GM21786 (cell line): ENCODE measurements around the gene SSTR5.

Source experiments
- ATAC-seq: cut with Tn5 transposase; IDR thresholded peaks from one replicate; pipeline ENCODE4 v1.9.1; 2021; ENCODE audit not compliant: unreplicated experiment

Gene SSTR5

GRCh38 chr16:1101573-1102332 is 29.2 kb downstream of the SSTR5 start:
- ATAC-seq = no peak

GRCh38 chr16:1102333-1102700 is 29.8 kb downstream of the SSTR5 start:
- ATAC-seq = no peak

- no peak for ATAC-seq
Observed at GRCh38 chr16:1102921-1103635, 30.5 kb downstream of the SSTR5 start.

- ATAC-seq = no peak
Observed at GRCh38 chr16:1103636-1103980, 31.1 kb downstream of the SSTR5 start.

- no peak for ATAC-seq
Observed at GRCh38 chr16:1105888-1106620, 33.5 kb downstream of the SSTR5 start.

- ATAC-seq = no peak
Observed at GRCh38 chr16:1106659-1107058, 34.1 kb downstream of the SSTR5 start.

GRCh38 chr16:1107141-1107540 is 34.6 kb downstream of the SSTR5 start:
- no peak for ATAC-seq

- ATAC-seq = no peak
Observed at GRCh38 chr16:1107731-1108130, 35.2 kb downstream of the SSTR5 start.

- no peak for ATAC-seq
Observed at GRCh38 chr16:1108299-1109252, 36.0 kb downstream of the SSTR5 start.

- ATAC-seq = no peak
Observed at GRCh38 chr16:1109648-1110047, 37.1 kb downstream of the SSTR5 start.

GRCh38 chr16:1112506-1113184 is 40.1 kb downstream of the SSTR5 start:
- no peak for ATAC-seq

GRCh38 chr16:1113489-1113888 is 40.9 kb downstream of the SSTR5 start:
- ATAC-seq = no peak

- no peak for ATAC-seq
Observed at GRCh38 chr16:1113889-1114526, 41.5 kb downstream of the SSTR5 start.

- no peak for ATAC-seq
Observed at GRCh38 chr16:1116693-1117077, 44.1 kb downstream of the SSTR5 start.

- ATAC-seq = no peak
Observed at GRCh38 chr16:1117176-1117900, 44.8 kb downstream of the SSTR5 start.

GRCh38 chr16:1117926-1118325 is 45.4 kb downstream of the SSTR5 start:
- ATAC-seq = no peak

GRCh38 chr16:1119129-1119528 is 46.6 kb downstream of the SSTR5 start:
- ATAC-seq = no peak

- ATAC-seq = no peak
Observed at GRCh38 chr16:1119766-1120576, 47.4 kb downstream of the SSTR5 start.
